Omental fat pad (tissue), 4 donors: ENCODE measurements around the gene CSNK1A1L. TPM values are rescaled to one million over a fixed set of nuclear protein-coding genes. Genes with fewer than 3 reads are reported as not detected.

Experiments
- ATAC-seq: fragments of 150-250 bp; one replicate; pipeline ENCODE4 v1.9.1; 2016; ENCODE audit warnings: mild to moderate bottlenecking, moderate library complexity; ENCODE audit not compliant: low FRiP score
- DNase-seq: peaks from one replicate; pipeline ENCODE4 v3.0.0-alpha.2; 2019; ENCODE audit warnings: low spot score
- total RNA-seq, 4 donors: library from RNA; depleted of rRNA; stranded (reverse); fragments of >200 nt; gene quantifications; one replicate each; pipeline ENCODE4 v1.1.0, GENCODE V29; 2016
- TF ChIP-seq, protein P1 (sequence below), 3 donors: fragments of 450-650 bp; IDR thresholded peaks; one replicate each; pipeline ENCODE4 v1.5.1; 2016 to 2017; ENCODE audit warnings: antibody characterized with exemption in 3 of 3, mild to moderate bottlenecking in 3 of 3, moderate library complexity in 2 of 3

Gene CSNK1A1L
- not detected for total RNA-seq

DNA sequence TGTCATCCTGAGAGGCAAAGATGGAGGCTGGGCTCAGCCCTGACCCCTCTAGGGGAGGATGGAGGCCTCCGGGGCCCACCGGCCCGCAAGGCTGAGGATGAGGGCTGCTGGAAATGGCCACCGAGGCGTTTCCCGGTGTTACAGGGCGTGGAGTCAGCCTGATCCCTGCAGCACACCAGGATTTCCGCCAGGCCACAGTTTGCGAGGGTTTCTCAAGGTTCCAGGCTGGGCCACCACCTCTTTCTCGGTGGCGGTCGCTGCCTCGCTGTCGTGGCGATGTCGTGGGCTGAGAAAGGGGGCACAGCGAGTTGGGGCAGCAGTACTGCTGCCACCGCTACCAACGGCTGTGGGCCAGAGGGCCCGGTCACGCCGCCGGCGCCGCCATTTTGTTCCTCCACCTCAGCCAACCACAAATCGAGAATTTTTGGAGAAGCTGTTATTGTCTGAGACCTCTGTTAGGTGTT, at the start of gene CSNK1A1L:
Gene CSNK1A1L, minus strand, starts transcription at position 414 of the 464 bp plus-strand sequence. Its CDS starts 408 bp downstream, at position 6.
- ATAC-seq (no peak), DNase-seq (no peak)
- TF ChIP-seq, protein P1, sequence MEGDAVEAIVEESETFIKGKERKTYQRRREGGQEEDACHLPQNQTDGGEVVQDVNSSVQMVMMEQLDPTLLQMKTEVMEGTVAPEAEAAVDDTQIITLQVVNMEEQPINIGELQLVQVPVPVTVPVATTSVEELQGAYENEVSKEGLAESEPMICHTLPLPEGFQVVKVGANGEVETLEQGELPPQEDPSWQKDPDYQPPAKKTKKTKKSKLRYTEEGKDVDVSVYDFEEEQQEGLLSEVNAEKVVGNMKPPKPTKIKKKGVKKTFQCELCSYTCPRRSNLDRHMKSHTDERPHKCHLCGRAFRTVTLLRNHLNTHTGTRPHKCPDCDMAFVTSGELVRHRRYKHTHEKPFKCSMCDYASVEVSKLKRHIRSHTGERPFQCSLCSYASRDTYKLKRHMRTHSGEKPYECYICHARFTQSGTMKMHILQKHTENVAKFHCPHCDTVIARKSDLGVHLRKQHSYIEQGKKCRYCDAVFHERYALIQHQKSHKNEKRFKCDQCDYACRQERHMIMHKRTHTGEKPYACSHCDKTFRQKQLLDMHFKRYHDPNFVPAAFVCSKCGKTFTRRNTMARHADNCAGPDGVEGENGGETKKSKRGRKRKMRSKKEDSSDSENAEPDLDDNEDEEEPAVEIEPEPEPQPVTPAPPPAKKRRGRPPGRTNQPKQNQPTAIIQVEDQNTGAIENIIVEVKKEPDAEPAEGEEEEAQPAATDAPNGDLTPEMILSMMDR (IDR thresholded peaks at IDR 0.05) = no peak

DNA sequence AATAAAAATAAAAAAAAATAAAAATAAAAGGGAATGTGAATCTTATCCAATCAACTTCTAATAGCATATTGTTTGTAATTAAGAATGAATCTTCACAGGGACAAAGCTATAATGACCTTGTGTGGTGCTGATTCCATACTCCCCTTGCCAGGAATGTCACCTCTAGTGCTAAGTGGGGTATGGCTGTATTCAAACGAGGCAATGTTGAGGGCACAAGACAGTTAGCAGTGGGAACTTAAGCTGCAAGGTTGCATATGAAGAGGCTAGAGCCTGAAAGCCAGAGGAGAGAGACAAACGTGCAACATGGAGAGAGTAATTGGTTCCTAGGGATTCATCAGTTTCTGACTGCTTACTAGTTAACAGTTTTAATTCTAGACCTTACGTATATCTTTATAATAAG, 43.9 kb upstream of the CSNK1A1L start:
- no peak for ATAC-seq
- DNase-seq = no peak
- TF ChIP-seq, protein P1 (IDR thresholded peaks at IDR 0.05) = no peak

DNA sequence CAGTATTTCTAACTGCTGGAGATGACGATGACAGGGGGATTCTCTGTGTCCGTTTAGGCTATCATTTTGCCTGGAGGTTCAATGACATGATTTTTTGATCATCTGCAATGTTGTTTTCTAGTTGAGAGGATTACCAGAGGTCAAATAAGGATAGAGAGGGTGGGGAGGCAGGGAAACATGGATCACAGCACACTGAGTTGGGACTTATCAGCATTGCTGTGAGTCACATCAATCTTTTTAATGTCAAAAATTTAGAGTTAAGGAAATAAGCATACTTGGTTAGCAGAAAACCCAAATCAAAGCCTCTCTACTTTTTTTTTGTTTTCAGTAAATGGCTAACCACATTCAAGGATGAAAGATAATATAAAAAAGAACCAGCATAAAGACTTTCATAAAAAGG, 43.0 kb upstream of the CSNK1A1L start:
- TF ChIP-seq, protein P1 (IDR thresholded peaks at IDR 0.05) = no peak
- ATAC-seq = no peak

DNA sequence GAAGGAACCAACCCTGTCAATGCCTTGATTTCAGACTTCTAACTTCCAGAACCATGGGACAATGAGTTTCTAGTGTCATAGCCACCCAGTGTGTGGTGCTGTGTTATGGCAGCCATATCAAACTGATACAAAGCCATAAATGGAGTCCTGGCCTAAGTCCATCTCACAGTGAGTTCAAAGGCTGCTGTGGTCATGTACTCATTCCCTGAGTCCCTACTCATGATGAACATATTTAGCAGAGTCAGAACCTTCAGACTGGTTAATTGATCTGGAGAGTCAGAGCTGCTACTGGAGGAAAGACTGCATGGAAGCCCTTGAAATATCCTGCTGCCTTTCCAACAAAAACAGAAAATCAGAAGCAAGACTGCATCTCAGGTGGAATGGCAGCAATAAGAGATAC, 39.2 kb upstream of the CSNK1A1L start:
- TF ChIP-seq, protein P1 (IDR thresholded peaks at IDR 0.05) = no peak
- no peak for ATAC-seq
- DNase-seq = no peak

More for the DNA sequence above, 43.0 kb upstream of the CSNK1A1L start:
- no peak for DNase-seq

DNA sequence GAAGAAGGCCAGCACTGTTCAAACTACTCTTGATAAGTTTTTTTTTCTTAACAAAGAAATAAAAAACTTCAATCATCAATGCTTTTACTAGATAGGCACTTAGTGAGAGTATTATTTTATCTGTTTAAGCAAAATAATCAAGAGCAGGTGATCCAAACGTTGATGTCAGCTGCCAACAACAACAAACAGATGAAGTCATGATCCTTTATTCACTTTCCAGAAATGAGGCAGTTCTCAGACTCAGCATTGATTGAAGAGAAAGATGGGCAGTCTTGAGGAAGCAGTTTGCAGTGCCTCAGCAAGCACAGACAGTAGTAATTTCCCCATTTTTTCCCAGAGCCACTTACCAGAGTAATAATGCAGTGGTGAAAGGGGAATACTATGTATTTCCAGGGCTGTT, 38.4 kb upstream of the CSNK1A1L start:
- ATAC-seq = no peak

DNA sequence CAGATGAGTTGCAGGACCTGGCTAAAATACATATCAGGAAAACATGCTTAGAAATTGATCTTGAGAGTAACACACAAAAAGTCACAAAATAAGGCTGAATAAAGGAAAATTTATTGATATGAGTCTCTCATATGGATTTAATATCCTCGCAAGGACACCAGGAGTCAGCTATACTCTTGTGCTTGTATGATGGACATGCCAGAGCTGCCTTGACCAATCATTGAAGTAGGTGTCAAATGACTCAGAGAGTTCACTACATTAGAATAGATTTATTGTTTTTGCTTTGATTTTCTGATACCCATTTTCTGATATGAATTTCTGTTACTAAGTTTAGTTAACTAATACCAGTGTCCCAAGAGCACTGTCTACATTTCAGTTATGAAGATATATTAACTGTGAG, 37.4 kb upstream of the CSNK1A1L start:
- DNase-seq (no peak), ATAC-seq (no peak)
- TF ChIP-seq, protein P1 (IDR thresholded peaks at IDR 0.05) = no peak

More for the DNA sequence above, 38.4 kb upstream of the CSNK1A1L start:
- TF ChIP-seq, protein P1 (IDR thresholded peaks at IDR 0.05) = no peak
- no peak for DNase-seq

DNA sequence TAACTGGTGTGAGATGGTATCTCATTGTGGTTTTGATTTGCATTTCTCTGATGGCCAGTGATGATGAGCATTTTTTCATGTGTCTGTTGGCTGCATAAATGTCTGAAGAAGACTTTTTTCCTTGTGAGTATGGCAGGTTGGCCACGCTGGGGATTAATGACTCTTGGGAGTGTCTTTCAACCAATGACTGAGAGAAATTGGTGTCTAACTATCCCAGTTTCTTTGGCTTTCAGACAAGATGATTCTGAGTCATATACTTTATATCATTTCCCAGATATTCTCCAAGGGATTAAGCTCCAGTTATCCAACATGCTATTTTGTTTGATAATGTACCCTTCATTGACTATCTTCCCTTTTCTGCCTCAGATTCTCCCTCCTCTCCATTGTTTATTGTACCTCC, 35.5 kb upstream of the CSNK1A1L start:
- ATAC-seq = no peak
- TF ChIP-seq, protein P1 (IDR thresholded peaks at IDR 0.05) = no peak

More for the DNA sequence above, 35.5 kb upstream of the CSNK1A1L start:
- DNase-seq = no peak
